NOMO-1 (cell line): ENCODE data around the gene ABCB6.
A peak's percentile ranks its signal among the peaks of the same experiment; 100 is the strongest.

ENCODE experiments used
- DNase-seq, 2 experiments: peaks; one replicate each; lab custom pipeline; 2025; ENCODE audit not compliant: unreplicated experiment in 2 of 2; lab: John Stamatoyannopoulos, UW

The ABCB6 gene

GRCh38 chr2:219197388-219197787, 21.4 kb downstream of the ABCB6 start:
- no peak for DNase-seq

- no peak for DNase-seq
Measured at GRCh38 chr2:219186754-219187456, 31.9 kb downstream of the ABCB6 start.

- DNase-seq, result no peak
Measured at GRCh38 chr2:219184121-219184520, 34.6 kb downstream of the ABCB6 start.

- DNase-seq, result no peak
Measured at GRCh38 chr2:219183151-219183772, 35.5 kb downstream of the ABCB6 start.

GRCh38 chr2:219182331-219183150, 36.2 kb downstream of the ABCB6 start:
- no peak for DNase-seq

- DNase-seq, result no peak
Measured at GRCh38 chr2:219181531-219181930, 37.2 kb downstream of the ABCB6 start.

GRCh38 chr2:219180961-219181360, 37.8 kb downstream of the ABCB6 start:
- DNase-seq, result no peak

- DNase-seq, result no peak
Measured at GRCh38 chr2:219179601-219180465, 38.9 kb downstream of the ABCB6 start.

GRCh38 chr2:219178377-219179175, 40.2 kb downstream of the ABCB6 start:
- peak in 1 of 2 experiments; percentile 2 for DNase-seq

- DNase-seq, result peak; percentile 82 to 90
Measured at GRCh38 chr2:219177552-219178376, 41.0 kb downstream of the ABCB6 start, which contains the start of gene RETREG2. Gene RETREG2, plus strand, starts transcription at chr2:219178275. Its CDS starts 78 bp downstream, at chr2:219178353.

GRCh38 chr2:219176818-219177551, 41.8 kb downstream of the ABCB6 start, which contains the start of gene CNPPD1:
Gene CNPPD1, minus strand, starts transcription at chr2:219176925. Its CDS starts 97 bp downstream, at chr2:219176828.
- peak; percentile 87 to 94 for DNase-seq

GRCh38 chr2:219175928-219176817, 42.6 kb downstream of the ABCB6 start:
- DNase-seq, result peak; percentile 51 to 57

- no peak for DNase-seq
Measured at GRCh38 chr2:219175486-219175885, 43.3 kb downstream of the ABCB6 start.

- DNase-seq, result no peak
Measured at GRCh38 chr2:219174801-219175200, 44.0 kb downstream of the ABCB6 start.

GRCh38 chr2:219174146-219174545, 44.6 kb downstream of the ABCB6 start:
- no peak for DNase-seq

GRCh38 chr2:219173176-219173575, 45.6 kb downstream of the ABCB6 start:
- DNase-seq, result no peak
